DMS153 treated with DMSO at 0.1 percent for 48 hours (cell line): ENCODE measurements around the gene NPIPA7.
"Not testable (repeated sequence)": the region's sequence is repeated elsewhere in the genome, so short reads cannot be mapped to it uniquely, and the experiment has no call there.

Source experiments
- DNase-seq: peaks from one replicate; lab custom pipeline; 2025; ENCODE audit not compliant: unreplicated experiment; lab: John Stamatoyannopoulos, UW

The NPIPA7 gene

DNA sequence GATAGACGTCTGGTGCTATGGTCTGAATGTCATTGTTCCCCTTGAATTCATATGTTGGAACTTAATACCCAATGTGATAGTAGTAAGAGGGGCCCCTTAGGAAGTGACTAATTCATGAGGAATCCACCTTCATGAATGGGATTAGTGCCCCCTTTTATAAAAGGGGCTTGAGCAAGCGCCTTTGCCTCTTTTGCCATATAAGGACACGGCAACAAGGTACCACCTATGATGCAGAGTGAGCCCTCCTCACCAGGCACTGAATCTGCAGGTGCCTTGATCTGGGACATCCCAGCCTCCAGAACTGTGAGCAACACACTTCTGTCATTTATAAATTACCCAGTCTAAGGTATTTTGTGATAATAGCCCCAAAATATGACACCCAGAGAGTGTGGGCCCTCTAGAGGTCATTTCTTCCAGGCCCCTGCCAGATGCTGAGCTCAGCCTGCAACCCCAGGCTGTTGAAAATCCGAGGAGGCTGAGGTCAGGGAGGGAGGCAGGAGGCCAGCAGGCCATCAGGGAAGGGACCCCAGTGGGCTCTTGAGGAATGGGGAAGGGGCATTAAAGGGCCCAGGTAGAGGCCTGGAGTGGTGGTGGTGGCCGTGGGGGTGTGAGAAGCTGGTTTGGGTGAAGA is 39.1 kb downstream of the NPIPA7 start:
- DNase-seq, result not testable (repeated sequence)

DNA sequence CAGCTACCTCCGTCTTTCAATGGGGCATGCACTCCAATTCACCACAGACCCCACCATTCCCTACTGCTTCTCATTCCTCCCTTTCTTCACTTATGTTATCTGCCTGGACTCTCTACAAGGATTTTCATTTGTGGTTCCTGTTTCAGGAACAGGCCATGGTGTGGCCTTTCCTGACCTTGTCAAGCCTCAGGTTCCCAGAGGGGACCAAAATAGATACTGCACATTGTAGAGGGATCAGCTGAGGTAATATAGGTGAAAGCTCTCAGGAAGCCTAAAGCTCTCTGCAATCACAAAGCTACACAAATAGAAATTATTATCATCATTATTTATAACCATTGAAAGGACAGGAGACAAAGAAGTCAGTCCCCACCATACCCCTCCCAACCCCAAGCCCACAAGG is 41.6 kb downstream of the NPIPA7 start:
- not testable (repeated sequence) for DNase-seq

DNA sequence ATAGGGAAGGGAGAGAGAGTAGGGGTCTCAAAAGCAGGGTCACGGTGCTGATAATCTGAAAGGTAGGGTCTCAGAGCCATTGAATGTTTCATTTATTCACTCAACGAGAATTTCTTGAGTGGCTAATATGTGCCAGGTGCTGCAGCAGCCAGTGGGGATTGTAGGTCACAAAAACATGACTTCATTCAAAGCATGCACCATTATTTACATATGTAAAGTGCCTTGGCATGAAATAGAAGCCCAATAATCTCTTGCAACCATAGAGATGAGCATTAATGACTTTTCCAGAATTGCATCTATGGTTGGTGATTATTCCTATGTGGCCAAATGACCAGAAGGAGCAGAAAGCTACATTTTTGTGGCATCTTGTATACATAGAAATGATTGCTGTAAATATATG is 46.2 kb downstream of the NPIPA7 start:
- DNase-seq, result not testable (repeated sequence)

DNA sequence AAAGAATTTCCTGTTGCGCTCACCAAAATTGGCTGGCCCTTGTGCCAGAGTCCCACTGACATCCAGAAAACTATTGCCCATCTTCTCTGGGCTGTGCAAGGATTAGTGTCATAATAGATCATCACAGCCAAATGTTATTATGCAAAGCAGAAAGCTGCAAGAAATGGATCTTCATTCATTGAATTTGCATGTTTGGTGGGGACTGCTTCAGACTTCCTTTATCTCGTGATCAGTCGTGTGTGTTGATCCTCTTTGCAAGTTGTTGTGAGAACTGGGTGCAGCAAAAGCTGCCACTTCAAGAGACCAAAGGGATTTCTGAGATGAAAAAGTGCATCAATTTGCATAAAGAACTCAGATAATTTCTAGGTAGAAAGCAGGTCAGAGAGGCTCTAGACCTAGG is 52.2 kb downstream of the NPIPA7 start:
- not testable (repeated sequence) for DNase-seq

DNA sequence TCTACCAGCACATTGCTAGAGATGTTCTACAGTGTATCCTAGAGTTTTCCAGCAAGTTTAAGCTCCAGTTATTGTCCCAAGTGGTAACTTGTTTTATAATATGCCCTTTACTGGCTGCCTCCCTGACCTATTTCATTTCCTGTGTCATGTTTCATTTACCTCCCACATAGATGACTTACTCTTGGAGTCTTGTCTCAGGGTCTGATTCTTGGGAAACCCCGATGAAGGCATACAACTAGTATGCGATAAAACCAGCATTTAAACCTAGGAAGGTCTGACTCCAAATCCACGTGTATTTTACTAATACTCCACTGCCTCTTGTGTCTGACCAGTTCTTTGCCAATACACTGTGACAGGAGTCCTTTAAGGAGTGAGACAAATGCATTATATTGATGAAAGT is 55.8 kb downstream of the NPIPA7 start:
- DNase-seq, result not testable (repeated sequence)

DNA sequence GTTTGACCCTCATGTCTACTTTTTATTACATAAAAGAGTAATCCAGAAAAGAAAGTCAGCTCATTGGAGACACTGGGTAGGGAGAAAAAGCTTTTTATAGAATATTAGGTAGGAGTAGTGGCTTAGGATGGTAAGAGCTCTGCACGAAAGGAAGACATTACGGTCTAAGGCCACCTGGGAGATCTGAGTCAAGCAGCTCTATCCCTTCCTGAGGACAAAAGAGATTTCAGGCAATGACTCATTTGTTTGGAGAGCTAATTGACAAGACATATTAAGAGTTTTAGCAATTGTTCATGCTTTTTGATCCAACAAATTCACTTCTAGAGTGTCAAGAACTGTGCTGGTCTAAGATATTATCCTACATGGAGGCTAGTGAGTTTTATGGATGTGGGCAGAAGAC is 62.5 kb downstream of the NPIPA7 start:
- not testable (repeated sequence) for DNase-seq
